ENCODE data around the gene PRKAB2. TPM values are rescaled to one million over a fixed set of nuclear protein-coding genes. Genes with fewer than 3 reads are reported as not detected.

Gene PRKAB2, protein sequence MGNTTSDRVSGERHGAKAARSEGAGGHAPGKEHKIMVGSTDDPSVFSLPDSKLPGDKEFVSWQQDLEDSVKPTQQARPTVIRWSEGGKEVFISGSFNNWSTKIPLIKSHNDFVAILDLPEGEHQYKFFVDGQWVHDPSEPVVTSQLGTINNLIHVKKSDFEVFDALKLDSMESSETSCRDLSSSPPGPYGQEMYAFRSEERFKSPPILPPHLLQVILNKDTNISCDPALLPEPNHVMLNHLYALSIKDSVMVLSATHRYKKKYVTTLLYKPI
- total RNA-seq: 100 to 1,000 TPM in 1 of 8 experiments, 10 to 100 TPM in 4, 1 to 10 TPM in 3; 8.0 to 104 (median 38.7) TPM

DNA sequence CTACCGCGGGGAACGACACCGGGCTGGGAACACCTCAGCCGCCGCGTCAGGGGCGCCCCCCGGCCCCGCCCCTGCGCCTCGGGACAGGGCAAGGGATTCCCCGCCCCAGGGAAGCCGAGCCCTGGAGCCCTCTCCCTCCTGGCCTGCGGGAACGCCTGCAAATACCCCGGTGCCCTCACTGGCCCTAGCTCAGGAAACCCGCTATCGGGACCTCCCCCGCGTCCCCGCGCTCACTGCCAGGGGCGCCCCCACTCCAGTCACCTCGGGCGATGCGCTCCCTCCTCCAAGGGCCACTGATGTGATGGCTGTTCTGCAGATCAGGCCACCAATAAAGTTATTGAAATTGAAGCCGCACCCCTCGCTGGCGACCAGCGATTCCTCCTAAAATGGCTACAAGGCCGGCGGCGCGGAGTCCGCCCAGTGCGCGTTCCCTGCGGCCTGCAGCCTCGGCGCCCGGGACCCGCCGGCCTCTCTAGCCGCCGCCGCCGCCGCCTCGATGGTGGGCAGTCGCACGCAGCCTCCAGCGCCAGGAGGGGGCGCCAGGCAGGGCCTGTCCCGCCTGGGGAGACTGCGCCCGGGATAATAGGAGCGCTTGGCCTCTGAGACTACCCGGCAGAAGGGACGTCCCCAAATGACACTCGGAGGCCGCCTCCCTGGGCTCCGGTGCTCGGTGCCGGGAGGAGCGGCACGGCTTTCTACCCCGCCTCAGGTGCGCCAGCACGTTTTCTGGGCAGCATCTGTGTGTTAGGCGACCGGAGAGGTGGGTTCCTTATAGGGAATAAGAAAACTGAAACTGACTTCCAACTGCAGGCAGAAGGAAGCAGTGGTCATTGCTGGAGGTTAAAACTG, at the start of gene PRKAB2:
TSS of gene PRKAB2 (minus strand) at position 303 of the 849 bp plus-strand sequence. CDS start 326 bp downstream, outside the sequence.
- in situ Hi-C loops (cut with MboI; ENCODE audit: low pct_unique_long_range_greater_than_20kb in 2 of 9, low sequenced_read_pairs in 9 of 9, unreplicated experiment in 9 of 9): loop anchor here in 1 of 9 experiments (10.0 kb wide), 1 partner anchor 52 kb away; the partner anchor contains the start of gene FMO5
- WGBS, 10 experiments: 0 to 13% (median 2%) methylated on average over 4 to 19 of the region's 72 CpGs; no CpG with 5 or more reads in 5 of the 10 experiments
- H3K27ac ChIP-seq: peak within 1 kb of the TSS; percentile 85 to 88
- H3K4me1 ChIP-seq (replicated peaks in 1 of 2): peaks cover 24 to 30% of the 10 kb centered on the region in 2 donors
- peak within 1 kb of the TSS; percentile 73 to 93 (median 74) for H3K4me3 ChIP-seq
- peak; percentile 88 to 94 (median 91) for ATAC-seq (replicated peaks in 6 of 8)

DNA sequence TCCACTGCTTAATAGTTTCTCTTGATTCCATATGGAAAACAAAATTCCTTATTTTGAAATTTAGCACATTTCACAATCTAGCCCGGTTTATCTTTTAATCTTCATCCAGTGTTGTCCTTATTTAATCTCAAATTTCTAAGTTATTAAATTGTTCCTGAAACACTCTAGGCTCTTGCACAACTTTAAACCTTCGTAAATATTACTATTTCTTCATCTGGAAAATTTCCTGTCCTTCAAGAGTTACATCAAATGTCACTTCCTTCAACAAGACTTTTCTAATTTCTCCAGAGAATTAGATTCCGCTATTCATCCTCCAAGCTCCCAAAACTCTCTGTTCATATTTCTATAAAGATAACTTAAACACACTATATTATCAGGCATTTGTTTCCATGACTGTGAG, 46.3 kb upstream of the PRKAB2 start:
- ATAC-seq (replicated peaks in 6 of 8): no peak
- 53 to 95% (median 68%) methylated on average over 2 to 3 of the region's 3 CpGs for WGBS, 10 experiments
- Histone ChIP-seq H3K4me1 (replicated peaks in 1 of 2) (no peaks in the 10 kb centered on the region), H3K27ac (no peak overlapping the region), H3K4me3 (no peak overlapping the region)
- in situ Hi-C loops (cut with MboI; ENCODE audit: low pct_unique_long_range_greater_than_20kb in 2 of 9, low sequenced_read_pairs in 9 of 9, unreplicated experiment in 9 of 9): no loop called here

- Histone ChIP-seq H3K4me1 (replicated peaks in 1 of 2) (no peaks in the 10 kb centered on the region), H3K27ac (no peak overlapping the region), H3K4me3 (no peak overlapping the region)
- in situ Hi-C loops (cut with MboI; ENCODE audit: low pct_unique_long_range_greater_than_20kb in 2 of 9, low sequenced_read_pairs in 9 of 9, unreplicated experiment in 9 of 9): no loop called here
- ATAC-seq (replicated peaks in 6 of 8): no peak
- WGBS, 10 experiments: 80 to 100% (median 99%) methylated on average over 1 to 7 of the region's 7 CpGs
These were observed 44.9 kb upstream of the PRKAB2 start for GRCh38 chr1:147217141-147217540.

- Histone ChIP-seq H3K27ac (no peak overlapping the region), H3K4me1 (replicated peaks in 1 of 2) (no peaks in the 10 kb centered on the region), H3K4me3 (no peak overlapping the region)
- 29 to 100% (median 84%) methylated on average over 1 to 3 of the region's 3 CpGs; no CpG with 5 or more reads in 2 of the 10 experiments for WGBS, 10 experiments
- in situ Hi-C loops (cut with MboI; ENCODE audit: low pct_unique_long_range_greater_than_20kb in 2 of 9, low sequenced_read_pairs in 9 of 9, unreplicated experiment in 9 of 9): no loop called here
- no peak for ATAC-seq (replicated peaks in 6 of 8)
These were observed 43.9 kb upstream of the PRKAB2 start for GRCh38 chr1:147216124-147216523.

GRCh38 chr1:147215540-147215916, 43.3 kb upstream of the PRKAB2 start:
- no peaks in the 10 kb centered on the region for H3K4me1 ChIP-seq (replicated peaks in 1 of 2)
- WGBS, 10 experiments: 8 to 52% (median 31%) methylated on average over 1 to 2 of the region's 2 CpGs; no CpG with 5 or more reads in 2 of the 10 experiments
- H3K4me3 ChIP-seq: no peak overlapping the region
- no peak for ATAC-seq (replicated peaks in 6 of 8)
- no peak overlapping the region for H3K27ac ChIP-seq
- in situ Hi-C loops (cut with MboI; ENCODE audit: low pct_unique_long_range_greater_than_20kb in 2 of 9, low sequenced_read_pairs in 9 of 9, unreplicated experiment in 9 of 9): no loop called here

DNA sequence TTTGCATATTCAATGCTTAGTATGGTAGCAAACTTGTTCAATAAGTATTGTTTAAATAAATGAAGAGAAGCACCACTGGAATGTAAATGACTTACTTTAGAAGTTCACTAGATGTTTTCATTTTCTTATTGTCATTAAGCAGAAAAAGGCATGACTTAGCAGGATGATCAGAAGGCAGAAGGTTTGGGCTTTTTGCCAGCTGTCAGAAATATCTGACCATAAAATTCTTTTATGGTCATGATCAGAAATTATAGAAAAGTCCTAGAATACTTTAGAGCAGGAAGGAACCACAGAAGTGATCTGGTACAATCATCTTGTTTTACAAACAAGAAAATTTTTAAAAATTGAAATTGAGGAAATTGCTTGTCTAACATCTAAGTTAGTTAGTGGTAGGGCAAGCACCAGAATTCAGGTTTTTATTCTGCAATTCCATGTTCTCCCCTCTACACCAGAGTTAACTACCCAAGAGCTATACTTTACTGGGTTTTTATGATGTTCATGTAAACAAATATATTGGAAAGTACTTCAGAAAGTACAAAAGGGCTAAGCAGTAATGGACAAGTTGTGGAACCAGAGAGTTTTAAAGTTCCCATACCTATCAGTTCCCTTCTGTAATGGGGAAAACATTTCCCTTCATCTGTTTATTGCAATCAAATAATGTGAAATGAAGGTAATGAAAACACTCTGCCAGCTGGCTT, 42.7 kb upstream of the PRKAB2 start:
- ATAC-seq (replicated peaks in 6 of 8): no peak

DNA sequence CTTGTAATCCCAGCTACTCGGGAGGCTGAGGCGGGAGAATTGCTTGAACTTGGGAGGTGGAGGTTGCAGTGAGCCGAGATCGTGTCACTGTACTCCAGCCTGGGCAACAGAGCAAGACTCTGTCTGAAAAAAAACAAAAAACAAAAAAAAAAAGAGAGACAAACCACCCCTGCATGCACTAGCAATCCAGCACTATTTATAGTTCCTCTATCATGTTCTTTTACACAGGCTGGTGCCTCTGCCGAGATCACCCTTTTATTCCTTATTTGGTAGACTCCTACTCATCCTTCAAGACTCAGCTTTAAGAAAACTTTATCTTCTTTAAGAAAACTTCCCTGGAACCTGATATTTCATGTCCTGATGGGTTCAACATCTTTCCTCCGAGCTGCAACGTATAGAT, 42.1 kb upstream of the PRKAB2 start:
- Histone ChIP-seq H3K4me3 (no peak overlapping the region), H3K27ac (no peak overlapping the region), H3K4me1 (replicated peaks in 1 of 2) (no peaks in the 10 kb centered on the region)
- in situ Hi-C loops (cut with MboI; ENCODE audit: low pct_unique_long_range_greater_than_20kb in 2 of 9, low sequenced_read_pairs in 9 of 9, unreplicated experiment in 9 of 9): no loop called here
- WGBS, 10 experiments: 69 to 100% (median 90%) methylated on average over 3 to 7 of the region's 7 CpGs
- no peak for ATAC-seq (replicated peaks in 6 of 8)

More for the DNA sequence above, 42.7 kb upstream of the PRKAB2 start:
- no peaks in the 10 kb centered on the region for H3K4me1 ChIP-seq (replicated peaks in 1 of 2)
- no peak overlapping the region for H3K4me3 ChIP-seq
- in situ Hi-C loops (cut with MboI; ENCODE audit: low pct_unique_long_range_greater_than_20kb in 2 of 9, low sequenced_read_pairs in 9 of 9, unreplicated experiment in 9 of 9): no loop called here
- no peak overlapping the region for H3K27ac ChIP-seq

DNA sequence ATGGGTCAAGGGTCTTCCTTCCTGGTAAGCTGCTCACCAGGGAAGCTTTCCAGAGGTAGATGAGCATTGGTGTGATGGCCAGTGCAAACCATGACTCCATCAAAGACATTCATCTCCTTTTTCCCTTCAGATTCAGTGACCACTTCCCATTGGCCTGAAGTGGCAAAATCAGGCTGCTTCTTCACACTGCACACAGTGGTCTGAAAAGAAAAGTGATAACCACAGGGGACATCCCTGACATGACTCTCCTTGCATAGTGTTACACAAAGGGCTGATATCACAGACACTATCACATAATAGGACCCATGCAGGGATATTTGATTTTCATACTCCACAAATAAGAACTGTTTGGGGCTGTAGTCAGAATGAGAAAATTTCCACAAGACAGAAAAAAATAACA, 41.0 kb upstream of the PRKAB2 start:
- Histone ChIP-seq H3K4me1 (replicated peaks in 1 of 2) (no peaks in the 10 kb centered on the region), H3K27ac (no peak overlapping the region), H3K4me3 (no peak overlapping the region)
- no peak for ATAC-seq (replicated peaks in 6 of 8)
- in situ Hi-C loops (cut with MboI; ENCODE audit: low pct_unique_long_range_greater_than_20kb in 2 of 9, low sequenced_read_pairs in 9 of 9, unreplicated experiment in 9 of 9): no loop called here

GRCh38 chr1:147211577-147211976, 39.3 kb upstream of the PRKAB2 start:
- no peak overlapping the region for H3K4me3 ChIP-seq
- H3K27ac ChIP-seq: no peak overlapping the region
- no peak for ATAC-seq (replicated peaks in 6 of 8)
- in situ Hi-C loops (cut with MboI; ENCODE audit: low pct_unique_long_range_greater_than_20kb in 2 of 9, low sequenced_read_pairs in 9 of 9, unreplicated experiment in 9 of 9): no loop called here
- no peaks in the 10 kb centered on the region for H3K4me1 ChIP-seq (replicated peaks in 1 of 2)
- WGBS, 10 experiments: 90 to 100% (median 96%) methylated on average over 1 to 2 of the region's 2 CpGs; no CpG with 5 or more reads in 1 of the 10 experiments

DNA sequence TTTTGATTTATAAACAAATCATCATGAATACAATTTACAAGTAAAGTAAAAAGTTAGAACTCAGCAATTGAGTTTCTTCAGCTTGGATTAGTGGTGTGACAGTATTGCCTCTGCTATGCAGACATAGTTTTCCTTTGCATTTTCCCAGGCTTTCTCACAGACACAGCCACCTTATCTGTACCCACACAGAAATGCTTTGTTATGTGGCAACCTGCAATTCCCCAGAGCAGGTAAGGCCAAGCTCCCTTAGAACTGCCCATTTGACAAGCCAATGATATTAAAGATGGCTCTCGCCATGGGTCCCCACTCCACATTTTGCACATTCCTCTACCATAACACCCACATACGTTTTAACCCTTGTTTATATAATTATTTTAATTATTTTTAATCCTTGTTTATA, 38.7 kb upstream of the PRKAB2 start:
- Histone ChIP-seq H3K4me3 (no peak overlapping the region), H3K27ac (no peak overlapping the region), H3K4me1 (replicated peaks in 1 of 2) (no peaks in the 10 kb centered on the region)
- WGBS, 10 experiments: 25 to 100% (median 64%) methylated on average over 1 to 2 of the region's 2 CpGs; no CpG with 5 or more reads in 3 of the 10 experiments
- no peak for ATAC-seq (replicated peaks in 6 of 8)
- in situ Hi-C loops (cut with MboI; ENCODE audit: low pct_unique_long_range_greater_than_20kb in 2 of 9, low sequenced_read_pairs in 9 of 9, unreplicated experiment in 9 of 9): no loop called here

- Histone ChIP-seq H3K4me1 (replicated peaks in 1 of 2) (no peaks in the 10 kb centered on the region), H3K4me3 (no peak overlapping the region), H3K27ac (no peak overlapping the region)
- no peak for ATAC-seq (replicated peaks in 6 of 8)
- WGBS, 10 experiments: 56 to 92% (median 87%) methylated on average over 1 to 3 of the region's 3 CpGs; no CpG with 5 or more reads in 1 of the 10 experiments
- in situ Hi-C loops (cut with MboI; ENCODE audit: low pct_unique_long_range_greater_than_20kb in 2 of 9, low sequenced_read_pairs in 9 of 9, unreplicated experiment in 9 of 9): no loop called here
These were observed 37.9 kb upstream of the PRKAB2 start for GRCh38 chr1:147209825-147210821.

GRCh38 chr1:147208619-147209018, 36.3 kb upstream of the PRKAB2 start:
- in situ Hi-C loops (cut with MboI; ENCODE audit: low pct_unique_long_range_greater_than_20kb in 2 of 9, low sequenced_read_pairs in 9 of 9, unreplicated experiment in 9 of 9): no loop called here
- WGBS, 10 experiments: 50 to 88% (median 78%) methylated on average over 2 to 5 of the region's 7 CpGs; no CpG with 5 or more reads in 3 of the 10 experiments
- H3K4me1 ChIP-seq (replicated peaks in 1 of 2): no peaks in the 10 kb centered on the region
- no peak overlapping the region for H3K27ac ChIP-seq
- no peak for ATAC-seq (replicated peaks in 6 of 8)
- H3K4me3 ChIP-seq: no peak overlapping the region

Data from motor neuron (in vitro differentiated cells).